Epidermal melanocyte (primary cell): Measurements from ENCODE around the gene RNU7-1.

Experiments used
- DNase-seq: peaks from one replicate; pipeline ENCODE4 v3.0.0; 2011; ENCODE audit warnings: low spot score; ENCODE audit not compliant: insufficient read length

The RNU7-1 gene

GRCh38 chr12:6952121-6952862, 8.7 kb downstream of the RNU7-1 start:
- no peak for DNase-seq

DNA sequence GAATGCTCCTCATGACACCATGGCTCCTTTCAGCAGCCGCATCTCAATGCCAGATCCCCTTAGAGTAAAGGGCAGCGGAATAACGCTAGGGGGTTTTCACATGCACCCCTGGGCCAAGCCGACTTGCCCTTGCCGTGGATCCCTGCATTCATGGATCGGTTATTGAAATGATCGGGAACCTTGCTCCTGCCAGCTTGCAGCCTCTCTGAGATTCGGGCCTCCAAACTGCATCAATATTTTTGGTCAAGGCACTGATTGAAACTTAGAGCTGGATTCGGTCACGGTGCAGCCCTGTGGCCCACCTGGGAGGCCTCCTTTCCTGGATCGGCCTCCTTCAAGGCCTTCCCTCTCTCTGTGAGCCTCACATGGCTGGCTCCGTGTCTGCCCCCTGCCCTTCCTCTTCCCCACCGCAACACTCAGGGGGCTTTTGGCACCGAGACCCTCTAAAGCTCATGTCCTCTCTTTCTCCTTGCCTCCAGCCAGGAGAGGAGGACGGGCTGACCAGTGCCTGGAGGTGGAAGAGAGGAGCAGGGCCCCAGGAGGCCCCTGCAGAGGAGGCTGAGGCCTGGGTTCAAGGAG, 9.3 kb downstream of the RNU7-1 start:
- no peak for DNase-seq

DNA sequence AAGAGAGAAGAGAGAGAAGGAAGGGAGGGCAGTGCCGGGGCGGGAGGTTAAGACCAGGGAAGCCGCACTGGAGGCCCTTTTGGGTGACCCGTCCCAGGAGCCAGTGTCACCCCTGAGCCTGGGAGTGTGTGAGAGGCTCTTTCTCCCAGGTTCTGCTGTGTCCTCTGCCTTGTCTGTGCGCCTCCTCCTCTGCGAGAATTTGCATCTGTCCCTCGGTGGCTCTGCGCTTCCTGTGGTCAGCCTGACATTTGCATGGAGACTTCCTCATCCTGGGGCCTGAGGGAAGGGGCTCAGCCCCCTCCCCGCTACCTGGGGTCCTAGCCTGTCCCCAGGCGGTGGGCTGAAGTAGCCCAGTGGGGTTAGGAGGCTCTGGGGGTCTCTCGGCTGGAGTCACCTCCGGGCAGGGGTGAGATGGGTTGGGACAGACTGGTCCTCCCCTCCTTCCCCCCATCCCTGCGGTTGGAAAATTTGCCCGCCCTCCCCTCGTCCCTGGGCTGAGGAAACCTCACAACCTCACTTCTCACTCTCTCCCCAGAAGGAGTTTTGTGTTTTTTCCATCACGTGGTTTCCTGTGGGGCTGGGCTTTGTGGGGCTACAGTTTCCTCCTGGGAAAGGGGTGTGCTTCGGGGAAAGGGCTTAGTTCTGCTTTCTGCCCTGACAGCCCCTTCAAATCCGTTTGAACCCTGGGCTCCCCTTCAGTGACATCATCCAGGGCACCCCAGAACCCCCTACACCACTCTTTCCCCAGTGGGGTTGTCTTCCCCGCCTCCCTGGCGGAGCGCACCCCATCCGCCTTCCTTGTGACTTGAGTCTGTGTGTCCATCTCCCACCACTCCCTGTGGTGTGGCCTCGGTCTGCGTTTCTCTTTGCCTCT, 10.1 kb downstream of the RNU7-1 start:
- peak; percentile 65 for DNase-seq

DNA sequence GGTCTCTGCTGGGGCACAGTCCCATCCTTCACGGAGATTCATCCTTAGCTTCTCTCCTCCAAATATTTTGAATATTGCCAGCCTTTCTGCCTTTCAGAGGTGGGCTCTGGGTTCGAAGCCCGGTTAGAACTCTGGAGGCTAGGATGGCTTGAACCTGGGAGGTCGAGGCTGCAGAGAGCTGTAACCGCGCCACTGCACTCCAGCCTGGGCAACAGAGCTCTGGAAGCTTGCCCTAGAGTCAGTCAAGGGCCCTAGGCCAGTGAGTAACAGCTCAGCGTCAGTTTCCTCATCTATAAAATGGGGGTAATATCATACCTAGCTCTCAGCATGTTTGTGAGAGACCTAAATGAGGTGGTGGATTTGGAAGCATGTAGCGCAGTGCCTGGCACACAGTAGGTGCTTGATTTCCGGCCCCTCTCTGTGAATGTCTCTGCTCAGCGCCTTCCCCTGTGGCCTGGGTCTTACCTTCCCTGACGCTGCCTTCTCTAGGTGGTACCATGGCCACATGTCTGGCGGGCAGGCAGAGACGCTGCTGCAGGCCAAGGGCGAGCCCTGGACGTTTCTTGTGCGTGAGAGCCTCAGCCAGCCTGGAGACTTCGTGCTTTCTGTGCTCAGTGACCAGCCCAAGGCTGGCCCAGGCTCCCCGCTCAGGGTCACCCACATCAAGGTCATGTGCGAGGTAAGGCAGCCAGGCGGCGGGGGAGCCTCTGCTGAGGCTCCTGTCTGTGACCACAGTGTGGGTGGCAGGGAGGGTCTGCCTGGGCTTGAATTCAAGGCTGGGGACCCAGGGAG, 10.9 kb downstream of the RNU7-1 start:
- no peak for DNase-seq

DNA sequence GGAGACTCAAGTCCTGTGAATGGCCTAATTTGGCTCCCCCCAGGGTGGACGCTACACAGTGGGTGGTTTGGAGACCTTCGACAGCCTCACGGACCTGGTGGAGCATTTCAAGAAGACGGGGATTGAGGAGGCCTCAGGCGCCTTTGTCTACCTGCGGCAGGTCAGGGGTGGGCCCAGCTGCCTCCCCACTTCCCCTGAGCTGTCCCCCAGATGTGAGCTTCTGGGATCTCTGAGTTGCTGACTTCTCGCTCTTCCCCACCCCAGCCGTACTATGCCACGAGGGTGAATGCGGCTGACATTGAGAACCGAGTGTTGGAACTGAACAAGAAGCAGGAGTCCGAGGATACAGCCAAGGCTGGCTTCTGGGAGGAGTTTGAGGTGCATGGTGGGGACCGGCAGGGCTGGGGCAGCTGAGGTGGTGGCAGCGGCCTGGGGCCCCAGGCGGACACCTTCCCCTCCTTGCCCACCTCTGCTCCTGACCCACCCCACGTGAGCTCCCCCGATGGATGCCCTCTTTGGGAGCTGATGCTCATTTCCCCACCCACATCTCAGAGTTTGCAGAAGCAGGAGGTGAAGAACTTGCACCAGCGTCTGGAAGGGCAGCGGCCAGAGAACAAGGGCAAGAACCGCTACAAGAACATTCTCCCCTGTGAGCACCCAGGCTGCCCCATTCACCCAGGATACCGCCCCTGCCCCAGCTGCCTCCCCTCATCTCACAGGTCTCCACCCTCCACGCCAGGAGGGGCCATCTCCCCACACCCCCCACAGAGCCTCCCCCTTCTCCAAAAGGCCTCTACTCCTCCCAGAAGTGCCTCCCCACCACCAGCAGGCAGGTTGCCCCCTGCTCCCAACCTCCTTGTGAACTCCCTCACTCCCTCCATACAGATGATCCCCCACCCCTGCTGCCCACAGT, 11.7 kb downstream of the RNU7-1 start:
- no peak for DNase-seq

- no peak for DNase-seq
Measured at GRCh38 chr12:6956021-6956727, 12.6 kb downstream of the RNU7-1 start.

DNA sequence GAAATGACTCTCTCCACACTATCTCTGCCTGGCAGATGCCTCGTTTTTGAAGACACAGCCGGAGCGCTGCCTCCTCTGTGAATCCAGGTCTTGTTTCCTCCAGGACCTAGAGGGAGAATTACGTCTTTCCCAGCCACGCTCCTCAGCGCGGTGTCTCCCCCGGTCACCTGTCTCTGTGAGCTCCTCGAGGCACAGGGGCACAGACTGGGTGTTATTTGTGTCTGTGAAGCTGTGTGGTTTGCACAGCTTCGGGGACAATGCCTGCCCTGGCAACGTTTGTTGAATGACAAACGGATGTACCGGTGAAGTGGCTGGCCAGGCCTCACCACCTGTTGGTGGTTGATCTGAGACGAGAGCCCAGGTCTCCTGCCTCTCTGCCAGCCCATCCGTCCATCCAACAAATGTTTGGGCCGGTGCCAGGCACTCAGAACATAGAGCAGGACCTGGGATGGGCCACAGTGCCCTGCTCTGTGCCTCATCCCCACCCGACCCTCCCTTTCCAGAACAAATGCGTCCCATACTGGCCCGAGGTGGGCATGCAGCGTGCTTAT, 13.6 kb downstream of the RNU7-1 start:
- DNase-seq = no peak

DNA sequence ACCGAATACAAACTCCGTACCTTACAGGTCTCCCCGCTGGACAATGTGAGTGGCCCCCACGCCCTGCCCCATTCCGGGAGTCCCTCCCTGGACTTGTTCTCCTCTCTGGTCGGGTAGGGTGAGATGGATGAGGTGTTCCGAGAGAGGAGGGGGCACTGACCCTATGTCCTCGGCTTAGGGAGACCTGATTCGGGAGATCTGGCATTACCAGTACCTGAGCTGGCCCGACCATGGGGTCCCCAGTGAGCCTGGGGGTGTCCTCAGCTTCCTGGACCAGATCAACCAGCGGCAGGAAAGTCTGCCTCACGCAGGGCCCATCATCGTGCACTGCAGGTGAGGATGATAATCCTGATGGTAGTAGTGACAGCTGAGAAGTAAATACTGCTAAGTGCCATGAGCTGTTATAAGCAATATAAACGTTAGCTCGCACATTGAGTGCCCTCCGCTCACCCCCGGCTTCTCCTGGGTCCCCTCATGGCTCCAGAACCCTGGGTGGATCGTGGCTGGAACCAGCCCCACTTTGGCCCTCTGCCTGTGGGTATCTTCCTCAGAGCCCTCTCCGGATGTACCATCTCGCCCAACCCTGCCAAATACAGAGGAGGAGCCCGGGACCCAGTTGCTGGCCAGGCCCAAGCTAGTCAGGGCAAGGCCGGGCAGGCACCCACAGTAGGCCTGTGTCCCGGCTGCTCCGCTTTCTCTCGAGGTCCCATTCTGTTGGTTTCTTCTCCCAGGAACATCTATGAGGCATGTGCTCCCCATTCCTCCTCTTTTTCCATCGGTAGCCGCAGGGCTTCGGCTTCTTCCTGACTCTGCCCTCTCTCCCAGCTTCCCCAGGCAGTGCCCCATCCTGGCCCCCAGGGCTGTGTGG, 14.4 kb downstream of the RNU7-1 start:
- DNase-seq = no peak

DNA sequence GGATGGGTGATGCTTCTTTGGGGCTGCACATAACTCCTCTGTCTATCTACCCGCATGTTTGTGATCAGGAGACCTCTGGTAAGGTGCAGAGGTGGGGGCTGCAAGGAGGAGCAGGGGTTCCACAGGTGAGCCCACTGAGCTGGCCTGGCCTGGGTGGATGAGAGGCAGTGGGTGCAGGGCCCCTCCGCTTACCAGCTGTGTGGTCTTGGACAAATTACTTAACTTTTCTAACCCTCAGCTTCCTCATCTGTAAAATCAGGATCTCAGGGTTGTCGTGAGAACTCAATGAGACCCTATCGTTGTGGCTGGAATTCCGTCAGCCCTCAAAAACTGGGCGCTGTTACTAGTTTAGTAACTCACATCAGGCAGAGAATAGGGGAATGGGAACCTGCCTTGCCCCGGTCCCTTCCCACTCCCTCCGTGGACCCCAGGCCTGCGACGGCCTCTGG, 15.0 kb downstream of the RNU7-1 start:
- DNase-seq = no peak

DNA sequence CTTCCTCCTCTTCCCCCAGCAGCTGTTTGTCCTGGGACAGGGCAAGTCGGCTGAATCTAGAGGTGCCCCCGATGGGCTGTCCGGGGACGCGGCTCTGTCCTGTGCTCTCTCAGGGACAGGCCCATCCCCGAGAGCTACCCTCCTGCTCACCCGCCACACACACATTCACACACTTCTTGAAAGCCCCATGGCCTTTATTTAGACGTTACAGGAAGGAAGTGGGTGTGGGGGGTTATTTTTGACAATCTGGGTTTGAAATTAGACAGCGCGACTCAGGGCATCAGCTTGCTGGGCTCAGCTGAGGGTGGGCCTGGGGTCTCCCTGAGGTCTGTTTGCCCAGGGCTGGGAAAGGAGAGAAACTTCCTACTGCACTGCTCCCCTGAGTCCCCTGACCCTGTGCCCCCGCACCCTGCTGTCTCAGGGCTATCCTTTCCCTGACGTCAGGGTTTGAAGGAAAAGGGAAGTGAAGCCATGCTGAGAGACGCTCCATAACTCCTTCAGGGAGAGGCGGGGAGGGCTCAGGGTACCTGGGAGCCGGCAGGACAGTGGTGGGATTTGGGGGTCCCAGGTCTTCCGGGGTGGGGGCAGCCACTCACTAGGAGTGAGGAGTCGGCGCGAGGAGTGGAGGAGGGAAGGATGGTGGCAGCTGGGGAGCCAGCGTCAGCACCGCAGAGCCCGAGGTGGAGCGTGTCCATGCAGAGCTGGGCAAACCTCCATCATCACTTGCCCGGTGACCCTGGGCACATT, 15.6 kb downstream of the RNU7-1 start:
- DNase-seq = no peak

DNA sequence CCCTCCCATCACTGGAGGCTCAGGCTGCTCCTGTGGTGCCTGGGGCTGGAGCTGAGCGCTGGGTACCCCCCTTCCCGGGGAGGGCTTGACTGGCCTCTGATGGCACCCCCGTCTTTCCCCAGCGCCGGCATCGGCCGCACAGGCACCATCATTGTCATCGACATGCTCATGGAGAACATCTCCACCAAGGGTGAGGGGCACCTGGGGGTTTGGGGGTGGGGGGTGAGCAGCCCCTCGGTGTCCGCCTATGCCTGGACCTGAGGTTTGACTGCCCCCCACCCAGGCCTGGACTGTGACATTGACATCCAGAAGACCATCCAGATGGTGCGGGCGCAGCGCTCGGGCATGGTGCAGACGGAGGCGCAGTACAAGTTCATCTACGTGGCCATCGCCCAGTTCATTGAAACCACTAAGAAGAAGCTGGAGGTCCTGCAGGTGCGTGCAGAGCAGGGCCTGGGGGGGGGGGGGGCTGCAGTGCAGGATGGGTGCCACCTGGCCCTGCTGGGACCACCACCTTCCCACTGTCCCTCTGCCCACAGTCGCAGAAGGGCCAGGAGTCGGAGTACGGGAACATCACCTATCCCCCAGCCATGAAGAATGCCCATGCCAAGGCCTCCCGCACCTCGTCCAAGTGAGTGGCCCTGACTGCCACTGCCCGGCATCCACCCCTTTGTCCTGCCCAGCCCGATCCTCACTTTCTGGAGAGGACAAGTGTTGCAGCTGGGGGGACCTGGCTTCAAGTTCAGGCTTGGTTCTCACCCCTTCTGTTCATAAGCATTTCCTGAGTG, 16.4 kb downstream of the RNU7-1 start:
- DNase-seq = no peak

DNA sequence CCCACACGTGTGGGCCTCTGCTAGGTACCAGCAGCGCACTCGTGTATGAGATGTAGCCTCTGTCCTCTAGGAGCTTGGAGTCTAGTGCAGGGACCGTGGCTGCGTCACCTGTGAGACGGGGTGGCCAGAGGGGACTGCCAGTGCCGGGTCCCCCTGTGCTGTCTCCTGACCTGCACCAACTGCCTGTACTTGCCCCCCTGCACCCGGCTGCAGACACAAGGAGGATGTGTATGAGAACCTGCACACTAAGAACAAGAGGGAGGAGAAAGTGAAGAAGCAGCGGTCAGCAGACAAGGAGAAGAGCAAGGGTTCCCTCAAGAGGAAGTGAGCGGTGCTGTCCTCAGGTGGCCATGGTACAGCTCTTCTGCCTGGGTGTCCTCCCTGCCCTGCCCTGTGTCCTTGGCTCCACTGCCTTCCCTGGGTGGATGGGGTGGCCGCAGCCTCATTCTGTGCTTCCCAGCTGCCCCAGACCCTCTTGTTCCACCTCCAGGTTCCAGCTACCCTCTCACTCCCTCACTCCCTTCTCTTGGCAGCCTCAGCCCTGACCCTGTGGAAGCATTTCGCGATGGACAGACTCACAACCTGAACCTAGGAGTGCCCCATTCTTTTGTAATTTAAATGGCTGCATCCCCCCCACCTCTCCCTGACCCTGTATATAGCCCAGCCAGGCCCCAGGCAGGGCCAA, 17.1 kb downstream of the RNU7-1 start:
- no peak for DNase-seq

- no peak for DNase-seq
Measured at GRCh38 chr12:6961278-6961694, 17.7 kb downstream of the RNU7-1 start.

DNA sequence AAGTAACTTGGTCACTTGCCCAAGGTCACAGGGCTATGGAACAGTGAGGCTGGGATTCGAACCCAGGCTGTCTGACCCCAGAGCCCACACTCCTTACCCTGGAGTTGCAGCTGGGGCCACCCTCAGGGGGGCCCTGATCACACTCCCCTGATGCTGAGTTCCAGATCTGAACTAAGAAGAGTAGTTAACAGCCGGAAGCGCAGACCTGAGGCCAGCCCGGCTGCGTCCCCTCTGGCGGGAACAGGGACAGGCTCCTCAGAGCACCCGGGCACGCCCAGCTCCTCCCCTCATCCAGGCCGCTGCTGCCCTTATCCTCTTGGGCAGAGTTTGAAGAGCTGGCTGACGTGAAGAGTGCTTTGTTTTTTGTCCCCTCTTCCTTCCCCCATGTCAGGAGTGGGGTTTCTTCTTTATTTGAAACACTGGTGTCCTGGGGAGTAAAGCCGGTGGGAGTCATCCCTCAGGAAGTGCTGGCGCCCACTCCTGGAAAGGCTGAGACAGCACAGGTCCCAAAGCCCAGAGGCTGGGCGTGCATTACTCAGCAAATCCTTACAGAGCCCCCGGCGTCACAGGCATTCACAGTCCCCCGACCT, 18.2 kb downstream of the RNU7-1 start:
- DNase-seq = peak; percentile 72

DNA sequence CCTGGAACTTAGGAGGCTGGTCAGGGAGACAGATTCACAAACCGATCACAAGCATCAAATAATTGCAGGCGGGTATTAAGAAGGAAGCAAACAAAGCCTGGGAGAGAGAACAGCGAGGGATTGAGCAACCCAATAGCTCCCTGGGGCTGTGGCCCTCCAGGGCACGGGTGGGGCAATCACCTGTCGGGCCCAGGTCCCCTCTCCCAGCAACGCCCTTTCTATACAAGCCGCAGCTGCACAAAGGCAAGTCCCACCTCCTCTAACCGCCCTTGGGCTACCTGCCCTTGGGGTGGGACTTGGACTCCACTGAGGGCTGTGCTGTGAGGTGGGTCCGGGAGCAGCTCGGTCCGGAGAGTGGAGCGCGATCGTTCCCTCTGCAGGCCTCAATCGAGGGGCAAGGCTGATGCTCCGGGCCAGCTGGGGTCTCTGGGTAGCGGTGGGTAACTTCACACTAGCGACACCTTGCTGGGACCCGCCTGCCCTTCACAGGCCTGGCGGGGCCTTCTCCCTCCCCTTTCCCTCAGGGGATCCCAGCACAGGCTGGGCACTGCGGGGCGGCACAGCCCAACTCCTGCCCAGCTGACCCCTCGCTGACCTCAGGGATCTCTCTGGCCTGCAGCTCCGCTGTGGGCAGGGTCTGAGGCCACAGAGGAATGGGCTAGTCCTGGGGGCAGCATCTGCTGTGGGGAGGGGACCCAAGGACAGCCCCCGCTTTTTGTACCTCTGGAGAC, 18.8 kb downstream of the RNU7-1 start:
- no peak for DNase-seq
